PC-9 (cell line): Measurements from ENCODE around the gene NCOA3. TPM values are rescaled to one million over a fixed set of nuclear protein-coding genes. Genes with fewer than 3 reads are reported as not detected.
A peak's percentile ranks its signal among the peaks of the same experiment; 100 is the strongest.

Experiments
- BruUV-seq: library from RNA; stranded (reverse); fragments of 400-500 nt; replicated peaks from 2 replicates; lab custom pipeline; 2021; lab: Mats Ljungman, UMichigan
- CTCF ChIA-PET: fragments of 300-600 bp; sonication (Branson Sonifier 250); formaldehyde crosslinking; loops from one replicate; lab custom pipeline; 2022; ENCODE audit warnings: antibody characterized with exemption; lab: Charles Lee
- POLR2A ChIA-PET: fragments of 300-600 bp; sonication (Branson Sonifier 250); formaldehyde crosslinking; loops from one replicate; lab custom pipeline; 2022; ENCODE audit warnings: antibody characterized with exemption; ENCODE audit not compliant: unreplicated experiment; lab: Charles Lee
- DNase-seq, 2 experiments: peaks; one replicate each; pipeline versions ENCODE4 v3.0.0 to v3.0.0-alpha.2; 2015 to 2022; ENCODE audit warnings: mixed read lengths in 1 of 2
- H2AFZ ChIP-seq: fragments of 200-600 bp; sonication (generic); 2 replicates; pipeline ENCODE4 v1.8.1; 2017; ENCODE audit warnings: antibody characterized with exemption
- H3F3A ChIP-seq: fragments of 200-600 bp; sonication (generic); 2 replicates; pipeline ENCODE4 v1.8.1; 2017; ENCODE audit warnings: antibody characterized with exemption, mild to moderate bottlenecking, low read depth; ENCODE audit not compliant: insufficient read depth
- H3K27ac ChIP-seq: fragments of 200-600 bp; sonication (generic); 2 replicates; pipeline ENCODE4 v1.6.1; 2016; ENCODE audit warnings: mixed run types
- H3K27me3 ChIP-seq: fragments of 200-600 bp; sonication (generic); 2 replicates; pipeline ENCODE4 v1.6.1; 2016; ENCODE audit warnings: low read depth, mixed run types; ENCODE audit not compliant: insufficient read depth
- H3K36me3 ChIP-seq: fragments of 200-600 bp; sonication (generic); 2 replicates; pipeline ENCODE4 v1.6.1; 2016; ENCODE audit warnings: low read depth, mixed run types
- H3K4me1 ChIP-seq: fragments of 200-600 bp; sonication (generic); replicated peaks from 2 replicates; pipeline ENCODE4 v1.6.1; 2016; ENCODE audit warnings: mixed run types; ENCODE audit not compliant: insufficient read depth
- H3K4me2 ChIP-seq: fragments of 200-600 bp; sonication (generic); 2 replicates; pipeline ENCODE4 v1.6.1; 2017; ENCODE audit warnings: mixed run types
- H3K4me3 ChIP-seq: fragments of 200-600 bp; sonication (generic); 2 replicates; pipeline ENCODE4 v1.6.1; 2016; ENCODE audit warnings: mixed run types
- H3K79me2 ChIP-seq: fragments of 200-600 bp; sonication (generic); 2 replicates; pipeline ENCODE4 v1.6.1; 2017; ENCODE audit warnings: low read depth, mixed run types
- H3K9me2 ChIP-seq: fragments of 200-600 bp; sonication (generic); 2 replicates; pipeline ENCODE4 v1.8.1; 2017; ENCODE audit warnings: mild to moderate bottlenecking; ENCODE audit not compliant: insufficient read depth
- H3K9me3 ChIP-seq: fragments of 200-600 bp; sonication (generic); 2 replicates; pipeline ENCODE4 v1.8.1; 2016; ENCODE audit warnings: low read depth; ENCODE audit not compliant: insufficient read depth
- H4K20me1 ChIP-seq: fragments of 200-600 bp; sonication (generic); 2 replicates; pipeline ENCODE4 v1.8.1; 2017; ENCODE audit not compliant: insufficient read depth
- EZH2 ChIP-seq: fragments of 200-600 bp; sonication (generic); IDR thresholded peaks from 2 replicates; pipeline ENCODE4 v1.8.0; 2017; ENCODE audit warnings: antibody characterized with exemption, low read depth
- intact Hi-C: fragments of 100-400 bp; cut with micrococcal nuclease; formaldehyde crosslinking; loops from one replicate; pipeline ENCODE4 v1.10.0; 2022; ENCODE audit not compliant: unreplicated experiment
- total RNA-seq: library from RNA; stranded (reverse); gene quantifications from 2 replicates; pipeline ENCODE4 v1.2.3, GENCODE V29; 2021
- TF ChIP-seq, protein P1 (sequence below): fragments of 200-600 bp; sonication (generic); conservative IDR thresholded peaks from 2 replicates; pipeline ENCODE4 v1.6.1; 2017; ENCODE audit warnings: mixed run types, antibody characterized with exemption, mild to moderate bottlenecking, moderate library complexity

Gene NCOA3
- total RNA-seq, 1 experiment from 2014 or later, result 78.0 TPM

- Histone ChIP-seq H3K27ac (peak overlapping the region; percentile 65), H3K79me2 (peaks cover 100% of the 10 kb centered on the region), H3K4me1 (peaks cover 60% of the 10 kb centered on the region), H3F3A (peaks cover 69% of the 10 kb centered on the region), H3K9me2 (no peaks in the 10 kb centered on the region), H4K20me1 (peaks cover 36% of the 10 kb centered on the region), H3K36me3 (peaks cover 14% of the 10 kb centered on the region), H3K27me3 (no peaks in the 10 kb centered on the region), H3K4me2 (no peak overlapping the region), H3K9me3 (peaks cover 2% of the 10 kb centered on the region), H2AFZ (no peak overlapping the region), H3K4me3 (no peak overlapping the region)
- no TSS peak for BruUV-seq
- ChIA-PET POLR2A (no interaction called here), CTCF (interaction anchor here (0.7 kb wide), 1 partner anchor 184 kb away, joined by 5 read pairs; no protein-coding TSS in a partner anchor)
- intact Hi-C loops, result no loop called here
- DNase-seq, result no peak
- TF ChIP-seq, protein P1, sequence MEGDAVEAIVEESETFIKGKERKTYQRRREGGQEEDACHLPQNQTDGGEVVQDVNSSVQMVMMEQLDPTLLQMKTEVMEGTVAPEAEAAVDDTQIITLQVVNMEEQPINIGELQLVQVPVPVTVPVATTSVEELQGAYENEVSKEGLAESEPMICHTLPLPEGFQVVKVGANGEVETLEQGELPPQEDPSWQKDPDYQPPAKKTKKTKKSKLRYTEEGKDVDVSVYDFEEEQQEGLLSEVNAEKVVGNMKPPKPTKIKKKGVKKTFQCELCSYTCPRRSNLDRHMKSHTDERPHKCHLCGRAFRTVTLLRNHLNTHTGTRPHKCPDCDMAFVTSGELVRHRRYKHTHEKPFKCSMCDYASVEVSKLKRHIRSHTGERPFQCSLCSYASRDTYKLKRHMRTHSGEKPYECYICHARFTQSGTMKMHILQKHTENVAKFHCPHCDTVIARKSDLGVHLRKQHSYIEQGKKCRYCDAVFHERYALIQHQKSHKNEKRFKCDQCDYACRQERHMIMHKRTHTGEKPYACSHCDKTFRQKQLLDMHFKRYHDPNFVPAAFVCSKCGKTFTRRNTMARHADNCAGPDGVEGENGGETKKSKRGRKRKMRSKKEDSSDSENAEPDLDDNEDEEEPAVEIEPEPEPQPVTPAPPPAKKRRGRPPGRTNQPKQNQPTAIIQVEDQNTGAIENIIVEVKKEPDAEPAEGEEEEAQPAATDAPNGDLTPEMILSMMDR, result no peak
- no peak for TF ChIP-seq EZH2
These were observed 64.6 kb downstream of the NCOA3 start for GRCh38 chr20:47566269-47566668.

GRCh38 chr20:47568019-47568418 lies 66.3 kb downstream of the NCOA3 start:
- no peak overlapping the region for H3K4me3 ChIP-seq

DNA sequence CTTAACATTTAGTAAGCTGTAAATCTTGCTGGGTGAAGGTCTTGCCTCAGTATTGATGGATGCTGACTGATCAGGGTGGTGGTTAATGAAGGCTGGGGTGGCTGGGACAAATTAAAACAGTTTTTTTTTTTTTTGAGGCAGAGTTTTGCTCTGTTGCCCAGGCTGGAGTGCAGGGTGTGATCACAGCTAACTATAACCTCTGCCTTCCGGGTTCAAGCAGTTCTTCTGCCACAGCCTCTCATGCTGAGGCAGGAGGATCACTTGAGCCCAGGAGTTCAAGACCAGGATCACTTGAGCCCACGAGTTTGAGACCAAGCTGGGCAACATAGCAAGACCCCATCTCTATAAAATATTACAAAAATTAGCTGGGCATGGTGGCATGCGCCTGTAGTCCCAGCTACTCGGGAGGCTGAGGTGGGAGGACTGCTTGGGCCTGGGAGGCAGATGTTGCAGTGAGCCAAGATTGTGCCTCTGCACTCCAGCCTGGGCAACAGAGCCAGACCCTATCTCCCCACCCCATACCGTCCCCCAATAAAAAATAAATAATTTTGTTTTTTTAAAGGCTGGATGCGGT lies 67.2 kb downstream of the NCOA3 start:
- DNase-seq, result no peak
- Histone ChIP-seq H3K9me2 (no peaks in the 10 kb centered on the region), H2AFZ (no peak overlapping the region), H3K9me3 (peaks cover 4% of the 10 kb centered on the region), H3K4me2 (no peak overlapping the region), H4K20me1 (peaks cover 17% of the 10 kb centered on the region), H3K27me3 (no peaks in the 10 kb centered on the region), H3K27ac (peak overlapping the region; percentile 61; the same call in 1 of the 2 replicates), H3F3A (peaks cover 72% of the 10 kb centered on the region), H3K4me1 (peaks cover 58% of the 10 kb centered on the region), H3K4me3 (no peak overlapping the region), H3K79me2 (peaks cover 100% of the 10 kb centered on the region), H3K36me3 (peaks cover 22% of the 10 kb centered on the region)
- ChIA-PET CTCF (interaction anchor here (0.6 kb wide), 1 partner anchor 40 kb away, joined by 5 read pairs; no protein-coding TSS in a partner anchor), POLR2A (interaction anchor here (0.6 kb wide), 2 partner anchors 54 to 135 kb away, joined by 3 to 12 read pairs; no protein-coding TSS in a partner anchor)
- BruUV-seq, result no TSS peak
- no peak for TF ChIP-seq EZH2
- TF ChIP-seq, protein P1, result no peak
- intact Hi-C loops, result loop anchor here (1.0 to 2.0 kb wide), 2 partner anchors 7 to 52 kb away; no protein-coding TSS in a partner anchor

More at GRCh38 chr20:47568019-47568418, 66.3 kb downstream of the NCOA3 start:
- ChIA-PET CTCF (interaction anchor here (0.5 to 0.8 kb wide), 5 partner anchors 53 to 184 kb away, joined by 3 to 7 read pairs (median 3); partner anchors contain the start of gene NCOA3), POLR2A (interaction anchor here (0.5 to 0.6 kb wide), 6 partner anchors 11 to 210 kb away, joined by 3 to 15 read pairs (median 4); no protein-coding TSS in a partner anchor)
- peaks cover 100% of the 10 kb centered on the region for H3K79me2 ChIP-seq
- no peak overlapping the region for H2AFZ ChIP-seq
- peaks cover 69% of the 10 kb centered on the region for H3F3A ChIP-seq
- H4K20me1 ChIP-seq, result peaks cover 25% of the 10 kb centered on the region
- peak; percentile 71 to 83 for DNase-seq
- H3K27ac ChIP-seq, result peak overlapping the region; percentile 61
- intact Hi-C loops, result loop anchor here (1.0 to 2.0 kb wide), 2 partner anchors 8 to 53 kb away; no protein-coding TSS in a partner anchor
- no peaks in the 10 kb centered on the region for H3K9me2 ChIP-seq
- H3K36me3 ChIP-seq, result peaks cover 24% of the 10 kb centered on the region
- peaks cover 4% of the 10 kb centered on the region for H3K9me3 ChIP-seq
- no TSS peak for BruUV-seq
- no peak for TF ChIP-seq EZH2
- TF ChIP-seq, protein P1, result no peak
- H3K4me1 ChIP-seq, result peaks cover 58% of the 10 kb centered on the region
- peak overlapping the region; percentile 34 for H3K4me2 ChIP-seq
- no peaks in the 10 kb centered on the region for H3K27me3 ChIP-seq
